Activated T-cell treated with anti-CD3 and anti-CD28 coated beads for 48 hours (primary cell): ENCODE data around the gene PIERCE2.
"Not testable (repeated sequence)": the region's sequence is repeated elsewhere in the genome, so short reads cannot be mapped to it uniquely, and the experiment has no call there.

ENCODE experiments used
- DNase-seq: peaks from one replicate; pipeline ENCODE4 v3.0.0-alpha.2; 2020; ENCODE audit warnings: low read depth

PIERCE2 gene, protein sequence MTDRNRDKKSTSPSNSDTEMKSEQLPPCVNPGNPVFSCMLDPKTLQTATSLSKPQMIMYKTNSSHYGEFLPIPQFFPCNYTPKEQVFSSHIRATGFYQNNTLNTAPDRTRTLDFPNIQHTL

DNA sequence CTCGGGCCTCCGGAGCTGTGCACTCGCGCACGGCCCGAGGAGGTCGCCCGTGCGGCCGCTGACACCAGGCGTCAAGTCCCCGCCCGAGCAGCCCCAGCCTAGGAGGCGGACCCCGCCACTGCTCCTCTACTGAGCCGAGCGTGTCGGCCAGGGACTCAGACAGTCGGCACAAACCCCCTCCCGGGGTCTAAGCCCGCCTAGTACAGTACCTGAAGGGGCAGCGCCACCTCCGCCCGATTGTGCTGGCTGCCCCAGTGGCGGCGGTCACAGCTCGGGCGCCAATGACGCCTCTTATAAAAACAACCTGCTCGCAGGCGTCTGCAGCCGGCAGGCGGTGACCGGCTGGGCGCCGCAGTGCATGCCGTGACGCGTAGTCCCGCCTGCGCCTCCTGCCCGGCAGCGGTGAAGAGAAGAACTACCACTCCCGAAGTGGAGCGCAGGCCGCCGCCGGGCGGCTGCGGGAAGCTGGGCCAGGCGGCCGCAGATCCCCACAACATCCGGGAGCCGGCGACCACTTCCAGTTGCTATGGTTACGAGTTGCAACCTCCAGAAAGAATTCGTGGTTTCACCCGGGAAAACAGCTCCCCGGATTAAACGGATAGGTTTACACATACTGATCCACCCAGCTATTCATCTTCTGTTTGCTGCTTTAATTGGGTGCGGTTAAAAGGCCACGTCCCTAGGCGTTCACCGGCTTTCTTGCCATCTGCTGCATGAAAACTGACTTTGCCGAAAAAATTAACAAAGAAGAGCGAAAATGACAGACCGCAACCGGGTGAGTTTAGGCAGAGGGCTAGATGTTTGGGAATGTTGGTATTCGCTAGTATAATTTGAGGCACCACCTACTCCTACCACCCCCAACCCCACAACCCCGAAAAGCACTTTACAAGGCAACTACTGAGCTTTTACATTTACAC is at the start of gene PIERCE2, which contains the start of gene CCPG1:
Gene PIERCE2, plus strand, starts transcription at position 484 of the 917 bp plus-strand sequence. Its CDS starts 274 bp downstream, at position 758.
Gene CCPG1, minus strand, starts transcription at position 348 of the 917 bp plus-strand sequence. CDS start 18,935 bp downstream, outside the sequence.
- peak; percentile 87 for DNase-seq

DNA sequence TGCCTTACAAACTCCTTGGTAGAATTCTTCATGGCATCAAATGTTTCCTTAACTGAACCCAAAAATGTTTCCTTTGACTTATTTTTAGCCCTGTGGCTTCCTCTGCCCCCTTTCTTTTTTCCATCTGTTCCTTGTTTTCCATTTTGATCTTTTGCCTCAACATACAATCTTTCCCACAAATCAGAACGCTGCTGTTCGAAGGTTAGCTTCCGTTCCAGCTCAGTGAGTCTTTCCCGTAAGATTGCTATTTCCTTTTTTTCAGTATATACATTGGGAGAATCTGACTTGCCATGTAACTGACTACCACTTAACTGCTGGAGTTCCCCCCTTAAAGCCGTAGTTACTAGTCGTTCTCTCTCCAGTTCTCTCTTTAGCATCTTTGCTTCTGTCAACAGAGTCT is 48.0 kb upstream of the PIERCE2 start:
- no peak for DNase-seq

DNA sequence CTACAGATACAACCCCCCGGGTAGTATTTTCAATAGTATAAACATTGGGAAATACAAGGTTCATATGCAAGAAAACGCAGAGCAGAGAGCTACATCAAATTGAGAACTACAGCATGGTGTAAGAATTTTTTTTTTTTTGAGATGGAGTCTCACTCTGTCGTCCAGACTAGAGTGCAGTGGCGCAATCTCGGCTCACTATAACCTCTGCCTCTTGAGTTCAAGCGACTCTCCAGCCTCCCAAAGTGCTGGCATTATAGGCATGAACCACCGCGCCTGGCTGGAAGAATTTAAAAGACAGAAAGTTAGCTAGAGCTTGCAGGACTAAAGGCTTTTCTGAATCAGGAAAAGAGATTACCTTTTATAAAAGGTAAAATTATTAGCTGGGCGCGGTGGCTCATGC is 47.2 kb upstream of the PIERCE2 start:
- no peak for DNase-seq

DNA sequence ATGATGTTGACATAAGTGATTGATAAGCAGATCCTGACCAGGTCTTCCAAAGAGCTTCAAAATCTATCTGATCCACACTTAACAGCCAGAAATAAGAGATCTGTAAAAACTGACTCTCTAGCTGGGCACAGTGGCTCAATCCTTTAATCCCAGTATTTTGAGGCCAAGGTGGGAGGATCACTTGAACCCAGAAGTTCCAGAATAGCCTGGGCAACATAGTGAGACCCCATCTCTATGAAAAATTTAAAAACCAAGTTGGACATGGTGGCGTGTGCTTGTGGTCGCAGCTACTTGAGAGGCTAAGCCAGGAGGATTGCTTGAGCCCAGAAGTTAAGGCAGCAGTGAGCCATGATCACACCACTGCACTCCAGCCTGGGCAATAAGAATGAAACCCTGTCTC is 45.7 kb upstream of the PIERCE2 start:
- DNase-seq, result no peak

DNA sequence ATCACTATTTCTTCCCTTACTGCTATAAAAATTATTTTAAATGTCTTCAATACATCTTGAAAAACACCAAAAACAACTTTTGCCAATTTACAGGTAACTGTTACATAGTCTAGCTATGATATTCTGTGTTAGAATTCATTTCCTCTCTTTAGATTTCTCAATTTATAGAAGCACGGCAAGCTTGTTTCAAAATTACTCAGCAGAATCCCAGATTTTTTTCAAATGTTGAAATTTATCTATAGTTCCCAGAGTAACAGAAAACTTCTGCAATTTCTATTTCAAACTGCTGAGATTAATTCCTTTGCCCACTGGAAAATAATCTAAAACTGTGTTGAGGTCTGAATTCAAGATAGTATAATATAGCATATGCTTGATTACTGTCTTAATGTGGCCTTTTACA is 41.3 kb upstream of the PIERCE2 start:
- DNase-seq, result no peak

DNA sequence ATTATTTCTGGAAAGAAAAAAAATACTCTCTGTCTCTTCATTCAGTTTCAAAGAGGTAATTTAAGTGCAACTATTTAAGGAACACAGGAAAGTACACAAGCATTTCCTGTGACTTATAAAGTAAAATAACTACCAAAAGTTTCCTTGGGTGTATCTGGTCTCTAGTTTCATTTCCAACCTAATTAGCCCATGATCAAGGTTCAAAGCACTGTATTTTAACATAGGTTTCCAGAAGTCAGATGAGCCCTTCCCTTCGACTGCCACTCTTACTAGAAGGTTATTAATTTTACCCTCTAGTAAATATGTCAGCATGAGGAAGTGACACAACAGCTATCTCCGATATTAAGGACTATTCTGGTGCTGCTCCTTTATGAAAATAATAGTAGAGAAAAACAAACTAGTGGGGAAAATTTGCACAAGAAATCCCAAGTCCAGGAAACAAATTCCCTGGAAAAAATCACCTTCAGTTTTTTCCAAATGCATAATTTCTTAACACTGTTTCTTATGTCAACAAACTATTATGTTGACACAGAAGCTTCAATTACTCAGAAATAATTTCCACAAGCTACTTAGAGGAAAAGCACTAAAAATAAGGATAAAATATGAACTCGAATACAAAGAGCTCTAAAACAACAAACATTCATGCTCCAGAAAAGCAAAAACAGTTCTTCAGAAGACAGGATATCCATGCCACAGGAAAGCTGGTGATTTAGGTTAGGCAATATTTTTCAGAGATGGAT is 35.4 kb upstream of the PIERCE2 start:
- DNase-seq, result no peak

DNA sequence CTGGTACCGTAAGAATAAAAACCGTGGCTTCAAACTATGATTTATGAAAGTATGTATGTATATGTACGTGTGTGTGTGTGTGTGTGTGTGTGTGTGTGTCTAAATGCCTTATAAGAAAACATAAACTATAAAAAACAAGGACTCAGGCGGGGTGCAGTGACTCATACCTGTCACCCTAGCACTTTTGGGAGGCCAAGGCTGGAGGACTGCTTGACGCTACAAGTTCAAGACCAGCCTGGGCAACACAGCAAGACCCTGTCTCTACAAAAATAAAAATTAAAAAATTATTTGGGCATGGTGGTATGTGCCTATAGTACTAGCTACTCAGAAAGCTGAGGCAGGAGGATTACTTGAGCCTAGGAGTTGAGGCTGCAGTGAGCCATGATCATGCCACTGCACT is 29.2 kb upstream of the PIERCE2 start:
- no peak for DNase-seq

DNA sequence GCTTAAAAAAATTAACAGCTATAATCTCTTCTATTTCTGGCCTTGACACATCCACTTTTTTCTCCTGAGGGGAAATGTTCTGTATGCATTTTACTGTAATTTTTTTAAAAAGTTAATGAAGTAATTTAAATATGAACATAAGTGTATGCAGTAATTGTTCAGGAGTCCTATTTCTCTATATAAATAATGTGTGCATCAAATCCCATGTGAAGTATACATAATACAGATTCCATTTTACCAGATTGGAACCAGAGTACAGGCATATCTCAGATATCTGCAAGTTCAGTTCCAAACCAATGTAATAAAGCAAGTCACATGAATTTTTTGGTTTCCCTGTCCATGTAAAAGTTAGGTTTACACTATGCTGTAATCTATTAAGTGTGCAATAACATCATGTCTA is 26.7 kb upstream of the PIERCE2 start:
- DNase-seq, result no peak

DNA sequence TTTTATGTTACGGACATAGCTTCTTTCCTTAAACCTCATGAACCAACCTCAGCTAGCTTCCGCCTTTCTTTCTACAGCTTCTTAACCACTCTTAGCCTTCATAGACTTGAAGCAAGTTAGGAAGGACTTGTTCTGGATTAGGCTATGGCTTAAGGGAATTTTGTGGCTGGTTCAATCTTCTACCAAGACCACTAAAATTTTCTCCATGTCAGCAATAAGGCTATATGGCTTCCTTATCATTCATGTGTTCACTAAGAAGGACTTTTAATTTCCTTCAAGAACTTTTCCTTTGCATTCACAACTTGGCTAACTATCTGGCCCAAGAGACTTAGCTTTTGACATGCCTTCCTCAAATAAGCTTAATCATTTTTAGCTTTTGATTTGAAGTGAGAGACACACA is 24.6 kb upstream of the PIERCE2 start:
- DNase-seq, result no peak

DNA sequence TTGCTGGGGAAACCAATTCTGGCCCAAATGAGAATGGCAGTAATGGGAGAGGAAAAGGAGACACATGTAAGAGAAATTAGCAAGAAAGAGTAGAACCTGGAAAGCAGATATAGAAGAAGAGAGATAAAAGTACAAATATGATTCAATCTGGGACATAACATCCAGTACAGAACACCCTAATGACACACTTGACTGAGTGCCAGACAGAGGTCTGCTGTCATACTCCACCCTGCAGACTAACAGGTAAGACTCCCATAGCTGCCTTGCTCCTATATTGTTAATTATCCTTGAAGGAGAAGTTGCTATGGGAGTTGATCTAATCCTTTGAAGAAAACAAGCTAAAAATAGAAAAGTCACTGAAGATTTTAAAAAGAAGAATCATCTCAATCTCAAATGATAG is 21.3 kb upstream of the PIERCE2 start:
- DNase-seq, result no peak

DNA sequence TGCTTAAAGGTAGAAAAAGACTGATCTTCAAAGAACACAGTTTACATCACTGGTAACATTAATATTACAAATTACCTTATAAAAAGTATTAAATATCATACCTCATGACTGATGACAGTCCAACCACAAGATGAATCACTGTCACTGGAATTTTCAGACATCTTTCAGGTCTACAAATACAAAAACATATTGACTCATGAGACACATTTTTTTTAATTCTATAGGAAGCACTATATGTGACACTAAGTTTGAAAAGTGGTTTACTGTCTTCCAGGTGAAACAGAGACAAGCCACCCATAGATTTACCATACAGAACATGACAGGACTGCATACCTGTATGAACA is 19.1 kb upstream of the PIERCE2 start:
- DNase-seq, result no peak

DNA sequence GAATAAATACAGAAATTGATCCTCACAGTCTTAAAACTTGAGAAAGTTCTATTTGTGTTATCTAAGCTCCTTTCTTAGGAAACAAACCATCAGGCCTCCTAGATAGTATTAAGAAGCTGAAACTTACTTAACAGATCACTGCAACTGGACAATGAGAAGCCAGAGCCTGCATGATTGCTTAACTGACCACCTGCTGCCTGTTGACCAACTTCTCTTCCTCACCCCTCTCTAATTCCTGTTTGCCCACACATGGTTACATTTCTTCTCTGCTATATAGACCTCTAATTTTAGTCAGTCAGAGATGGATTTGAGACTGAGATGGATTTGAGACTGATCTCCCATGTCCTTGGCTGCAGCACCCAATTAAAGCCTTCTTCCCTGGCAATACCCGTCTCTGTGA is 13.6 kb upstream of the PIERCE2 start:
- DNase-seq, result no peak

DNA sequence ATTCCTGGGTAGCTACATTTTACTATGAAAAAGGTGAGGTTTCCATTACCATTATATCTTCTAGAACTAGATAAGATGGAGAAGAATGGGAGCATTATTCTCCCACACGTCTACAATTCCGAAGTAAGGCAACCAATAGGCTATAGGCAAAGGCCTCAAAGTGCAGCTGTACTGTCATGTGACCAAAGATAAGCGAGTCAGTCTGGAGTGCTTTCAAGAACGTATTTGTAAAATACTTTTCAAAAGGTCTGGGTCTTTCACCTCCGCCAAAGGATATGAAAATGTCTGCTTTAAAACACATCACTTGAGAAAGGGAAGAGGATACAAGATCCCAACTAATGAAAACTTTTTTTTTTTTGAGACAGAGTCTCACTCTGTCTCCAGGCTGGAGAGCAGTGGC is 10.1 kb upstream of the PIERCE2 start:
- DNase-seq, result no peak

DNA sequence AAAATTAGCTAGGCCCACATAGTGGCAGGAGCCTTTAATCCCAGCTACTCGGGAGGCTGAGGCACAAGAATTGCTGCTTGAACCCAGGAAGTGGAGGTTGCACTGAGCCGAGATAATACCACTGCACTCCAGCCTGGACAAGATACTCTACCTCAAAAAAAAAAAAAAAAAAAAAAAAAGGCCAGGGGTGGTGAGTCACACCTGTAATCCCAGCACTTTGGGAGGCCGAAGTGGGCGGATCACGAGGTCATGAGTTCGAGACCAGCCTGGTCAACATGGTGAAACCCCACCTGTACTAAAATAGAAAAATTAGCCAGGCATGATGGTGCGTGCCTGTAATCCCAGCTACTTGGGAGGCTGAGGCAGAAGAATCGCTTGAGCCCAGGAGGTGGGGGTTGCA is 8.2 kb upstream of the PIERCE2 start:
- not testable (repeated sequence) for DNase-seq

DNA sequence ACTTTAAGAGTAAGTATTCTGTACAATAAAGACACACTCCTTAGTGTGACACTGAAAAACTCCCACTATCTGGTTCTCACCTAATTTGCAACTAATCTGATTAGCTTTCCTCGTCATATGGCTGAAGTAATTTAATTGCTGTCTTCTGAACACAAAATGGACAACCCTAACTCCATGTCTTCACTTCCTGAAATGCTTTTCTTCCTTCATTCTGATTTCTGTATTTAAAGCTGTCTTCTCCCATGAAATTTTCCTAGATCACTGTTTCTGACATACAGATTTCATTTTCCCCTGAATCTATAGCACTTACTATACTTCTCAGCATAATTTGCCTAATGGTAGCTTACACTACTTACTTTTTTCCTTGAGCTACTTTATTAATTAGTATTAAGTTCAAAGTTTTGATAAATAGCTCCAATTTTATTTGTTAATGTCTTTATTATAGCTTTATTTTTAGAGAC is 6.5 kb upstream of the PIERCE2 start:
- no peak for DNase-seq

DNA sequence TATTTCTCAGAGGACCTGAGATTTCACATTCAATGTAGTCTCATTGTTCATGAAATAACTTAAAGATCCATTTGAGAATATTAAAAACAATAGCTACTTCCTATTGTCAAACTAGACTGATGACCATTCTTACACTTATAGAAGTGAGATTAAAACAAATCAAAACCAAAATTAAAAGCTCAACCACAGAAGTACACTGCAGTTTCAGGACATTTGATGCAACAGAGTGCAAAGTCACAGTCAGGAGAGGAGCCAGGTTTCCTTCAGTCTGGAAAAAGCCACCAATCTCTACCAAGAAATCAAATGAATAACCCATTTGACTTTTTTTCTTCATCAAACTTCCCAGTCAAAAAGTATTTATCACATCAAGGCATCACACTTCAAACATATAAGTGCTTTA is 5.6 kb upstream of the PIERCE2 start:
- DNase-seq, result no peak

DNA sequence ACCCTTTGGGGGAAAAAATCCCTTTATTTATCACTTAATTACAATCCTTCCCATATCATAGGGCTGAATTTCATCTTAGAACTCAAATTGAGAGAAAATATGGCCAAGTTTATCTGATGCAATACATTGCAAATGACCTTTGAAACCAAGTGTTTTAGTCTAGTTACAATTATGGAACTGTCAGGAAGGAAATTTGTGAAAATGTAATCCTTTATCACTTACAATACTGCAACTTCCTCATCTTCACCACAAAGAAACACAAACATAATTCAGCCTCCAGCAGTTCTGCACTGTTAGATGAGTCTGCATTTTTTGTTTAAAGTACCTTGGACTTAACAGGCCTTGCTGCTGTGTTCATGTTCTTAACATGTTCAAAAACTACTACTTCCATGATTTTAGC is 4.8 kb upstream of the PIERCE2 start:
- DNase-seq, result no peak

DNA sequence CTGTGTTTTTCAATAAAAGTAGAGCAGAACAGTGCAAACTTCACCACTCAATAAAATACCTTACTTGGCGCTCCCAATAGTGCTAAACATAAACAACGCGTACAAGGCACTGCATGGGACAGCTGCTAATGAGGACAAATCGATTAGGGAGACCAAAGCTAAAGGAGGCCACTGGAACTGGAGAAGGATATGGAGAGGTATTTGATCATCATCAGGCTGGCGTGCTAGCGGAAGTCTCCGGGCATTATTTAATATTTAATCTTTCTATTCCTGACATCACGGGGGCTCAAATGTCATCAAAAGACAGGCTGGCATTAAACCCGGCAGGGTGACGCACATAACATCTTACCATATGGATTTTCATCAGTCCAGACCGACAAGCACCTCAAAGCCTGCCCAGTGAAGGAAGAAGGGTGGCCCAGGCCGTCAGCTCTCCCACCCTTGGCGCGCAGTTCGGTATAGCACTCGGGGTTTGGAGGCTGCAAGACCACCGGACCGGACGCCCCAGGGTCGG is 740 bp upstream of the PIERCE2 start:
- no peak for DNase-seq

DNA sequence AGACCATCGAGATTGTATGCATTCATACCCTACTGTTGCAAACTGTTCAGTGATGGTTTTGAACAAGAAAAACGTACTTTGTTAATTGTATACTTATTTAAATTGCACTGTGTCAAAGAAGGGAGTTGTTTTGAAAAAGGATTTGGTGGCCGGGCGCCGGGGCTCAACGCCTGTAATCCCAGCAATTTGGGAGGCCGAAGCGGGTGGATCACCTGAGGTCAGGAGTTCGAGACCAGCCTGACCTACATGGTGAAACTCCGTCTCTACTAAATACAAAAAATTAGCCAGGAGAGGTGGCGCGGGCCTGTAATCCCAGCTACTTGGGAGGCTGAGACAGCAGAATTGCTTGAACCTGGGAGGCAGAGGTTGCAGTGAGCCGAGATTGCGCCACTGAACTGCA is 681 bp downstream of the PIERCE2 start:
- DNase-seq, result not testable (repeated sequence)

DNA sequence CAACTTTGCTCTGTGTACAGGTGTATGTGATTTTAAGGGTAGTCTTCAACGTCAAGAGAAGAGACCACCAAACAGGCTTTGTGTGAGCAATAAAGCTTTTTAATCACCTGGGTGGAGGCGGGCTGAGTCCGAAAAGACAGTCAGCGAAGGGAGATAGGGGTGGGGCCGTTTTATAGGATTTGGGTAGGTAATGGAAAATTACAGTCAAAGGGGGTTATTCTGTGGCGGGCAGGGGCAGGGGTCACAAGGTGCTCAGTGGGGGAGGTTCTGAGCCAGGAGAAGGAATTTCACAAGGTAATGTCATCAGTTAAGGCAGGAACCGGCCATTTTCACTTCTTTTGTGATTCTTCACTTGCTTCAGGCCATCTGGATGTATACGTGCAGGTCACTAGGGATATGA is 9.4 kb downstream of the PIERCE2 start:
- DNase-seq, result not testable (repeated sequence)

DNA sequence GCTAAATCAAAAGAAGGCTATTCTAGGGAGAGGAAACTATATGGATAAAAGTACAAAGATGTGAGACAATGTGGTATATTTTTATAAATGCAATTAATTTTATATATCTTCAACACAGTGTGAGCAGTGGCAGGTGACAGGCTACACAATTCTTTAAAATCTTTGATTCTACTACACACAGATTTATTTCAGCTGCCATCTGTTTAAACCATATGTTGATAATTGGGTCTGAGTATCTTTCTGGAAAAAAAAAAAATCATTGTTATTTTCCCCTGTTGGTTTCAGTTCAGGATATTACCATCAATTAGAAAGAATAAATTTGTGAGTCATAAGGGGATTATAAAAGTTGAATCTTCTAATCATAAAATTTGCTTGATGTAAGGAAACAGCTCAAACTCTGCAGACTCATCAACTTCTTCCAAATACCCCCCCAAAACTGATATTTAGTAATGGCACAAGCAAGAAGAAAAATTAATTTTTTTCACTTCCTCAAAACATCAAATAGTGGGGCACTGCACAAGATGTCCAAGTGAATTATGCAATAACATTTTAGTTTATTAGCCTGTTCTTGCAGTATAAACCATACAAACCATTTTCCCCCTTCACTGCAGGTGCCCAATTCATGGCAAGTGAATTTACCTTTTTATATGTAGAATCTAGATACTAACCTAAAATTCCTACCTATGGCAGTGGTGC is 12.0 kb downstream of the PIERCE2 start:
- DNase-seq, result no peak

DNA sequence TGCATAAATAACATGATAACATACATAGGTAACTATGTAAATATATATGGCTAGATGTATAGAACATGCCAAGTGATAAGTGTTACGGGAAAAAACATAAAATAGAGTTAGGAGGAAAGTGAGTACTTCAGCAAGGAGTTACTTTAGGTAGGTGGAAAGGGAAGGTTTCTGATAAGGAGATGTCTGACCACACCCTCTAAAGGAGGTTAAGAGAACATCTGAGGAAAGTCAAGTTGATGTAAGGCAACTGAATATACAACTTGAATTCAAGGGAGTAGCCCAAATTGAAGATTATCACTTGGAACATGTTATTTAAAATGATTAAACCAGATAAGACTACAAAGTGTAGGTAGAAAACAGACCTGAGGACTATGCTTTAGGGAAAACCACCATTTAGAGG is 13.8 kb downstream of the PIERCE2 start:
- DNase-seq, result no peak
